IMR-90 (cell line): Measurements from ENCODE around the gene TBC1D3B. TPM values are rescaled to one million over a fixed set of nuclear protein-coding genes. Genes with fewer than 3 reads are reported as not detected.

Experiments used
- ATAC-seq: fragments of 200-7000 bp; cut with Tn5 transposase; 2 replicates; pipeline ENCODE4 v1.9.1; 2020; ENCODE audit warnings: low read depth, mild to moderate bottlenecking, moderate library complexity
- BruUV-seq: library from RNA; stranded (reverse); fragments of 400-500 nt; replicated peaks from 2 replicates; lab custom pipeline; 2021; lab: Mats Ljungman, UMichigan
- CTCF ChIA-PET: fragments of 300-600 bp; formaldehyde crosslinking; extraction: SDS; loops from one replicate; lab custom pipeline; 2021; ENCODE audit warnings: antibody characterized with exemption; lab: Yijun Ruan, JAX
- POLR2A ChIA-PET: fragments of 300-600 bp; sonication (Branson Sonifier 250); formaldehyde crosslinking; loops from one replicate; lab custom pipeline; 2022; ENCODE audit warnings: antibody characterized with exemption; ENCODE audit not compliant: unreplicated experiment; lab: Charles Lee
- DNase-seq: peaks from one replicate; pipeline ENCODE4 v3.0.0; 2013
- H2AFZ ChIP-seq: replicated peaks from 2 replicates; pipeline ENCODE3; 2013; ENCODE audit warnings: low read length, mild to moderate bottlenecking; ENCODE audit not compliant: poor library complexity
- H2AK5ac ChIP-seq: 2 replicates; pipeline ENCODE4 v1.6.1; 2013; ENCODE audit warnings: low read depth, low read length, inconsistent platforms
- H2AK9ac ChIP-seq: replicated peaks from 2 replicates; pipeline ENCODE3; 2013; ENCODE audit warnings: mild to moderate bottlenecking, low read depth, low read length, moderate library complexity; ENCODE audit not compliant: poor library complexity
- H2BK120ac ChIP-seq: 2 replicates; pipeline ENCODE4 v1.6.1; 2013; ENCODE audit warnings: low read depth, low read length, inconsistent platforms
- H2BK15ac ChIP-seq: 3 replicates; pipeline ENCODE4 v1.6.1; 2013; ENCODE audit warnings: low read depth, low read length, inconsistent platforms
- H2BK20ac ChIP-seq: 2 replicates; pipeline ENCODE4 v1.6.1; 2013; ENCODE audit warnings: low read depth, mild to moderate bottlenecking, inconsistent platforms, low read length, moderate library complexity
- H2BK5ac ChIP-seq: 2 replicates; pipeline ENCODE4 v1.6.1; 2013; ENCODE audit warnings: mild to moderate bottlenecking, low read depth, low read length, inconsistent platforms; ENCODE audit not compliant: poor library complexity, severe bottlenecking
- H3K14ac ChIP-seq: replicated peaks from 2 replicates; pipeline ENCODE4 v1.6.1; 2013; ENCODE audit warnings: low read depth, low read length, inconsistent platforms
- H3K18ac ChIP-seq: 2 replicates; pipeline ENCODE4 v1.6.1; 2013; ENCODE audit warnings: low read depth, low read length, control low read depth
- H3K23ac ChIP-seq: 2 replicates; pipeline ENCODE4 v1.6.1; 2013; ENCODE audit warnings: low read depth, low read length, inconsistent platforms
- H3K27ac ChIP-seq: 2 replicates; pipeline ENCODE4 v1.5.1; 2013; ENCODE audit warnings: mild to moderate bottlenecking, control low read depth, low read length; ENCODE audit not compliant: insufficient read depth
- H3K27me3 ChIP-seq: 2 replicates; pipeline ENCODE4 v1.6.1; 2013; ENCODE audit warnings: low read length; ENCODE audit not compliant: control insufficient read depth, insufficient read depth
- H3K36me3 ChIP-seq: 2 replicates; pipeline ENCODE4 v1.6.1; 2013; ENCODE audit warnings: low read length, mixed read lengths; ENCODE audit not compliant: control insufficient read depth, insufficient read depth
- H3K4ac ChIP-seq: 2 replicates; pipeline ENCODE4 v1.6.1; 2013; ENCODE audit warnings: low read depth, low read length, inconsistent platforms
- H3K4me1 ChIP-seq: 2 replicates; pipeline ENCODE4 v1.6.1; 2013; ENCODE audit warnings: low read length, mixed read lengths; ENCODE audit not compliant: control insufficient read depth, insufficient read depth
- H3K4me2 ChIP-seq: 2 replicates; pipeline ENCODE4 v1.6.1; 2013; ENCODE audit warnings: low read depth, mild to moderate bottlenecking, control low read depth, low read length, moderate library complexity
- H3K4me3 ChIP-seq: 2 replicates; pipeline ENCODE4 v1.5.1; 2013; ENCODE audit warnings: low read depth, mild to moderate bottlenecking, control low read depth, low read length, moderate library complexity; ENCODE audit not compliant: insufficient read depth
- H3K56ac ChIP-seq: 2 replicates; pipeline ENCODE4 v1.6.1; 2013; ENCODE audit warnings: low read length, inconsistent platforms; ENCODE audit not compliant: insufficient read depth; ENCODE audit errors: extremely low read depth
- H3K79me1 ChIP-seq, 2 experiments: 2 replicates each; pipeline ENCODE4 v1.6.1; 2013; ENCODE audit warnings: low read length in 2 of 2, inconsistent platforms in 1 of 2, low read depth in 1 of 2
- H3K9ac ChIP-seq: 2 replicates; pipeline ENCODE4 v1.6.1; 2013; ENCODE audit warnings: low read depth, low read length, control low read depth
- H3K9me1 ChIP-seq: 2 replicates; pipeline ENCODE4 v1.6.1; 2013; ENCODE audit warnings: low read length, inconsistent platforms; ENCODE audit not compliant: insufficient read depth
- H3K9me3 ChIP-seq: 2 replicates; pipeline ENCODE4 v1.6.1; 2013; ENCODE audit warnings: low read length; ENCODE audit not compliant: control insufficient read depth, insufficient read depth
- H4K20me1 ChIP-seq: 2 replicates; pipeline ENCODE4 v1.6.1; 2013; ENCODE audit warnings: low read length, inconsistent platforms; ENCODE audit not compliant: insufficient read depth
- H4K5ac ChIP-seq: 2 replicates; pipeline ENCODE4 v1.6.1; 2013; ENCODE audit warnings: mild to moderate bottlenecking, low read depth, low read length, control low read depth
- H4K8ac ChIP-seq, 2 experiments: 2 replicates each; pipeline ENCODE4 v1.6.1; 2013; ENCODE audit warnings: low read depth in 2 of 2, low read length in 2 of 2, control low read depth in 1 of 2, inconsistent platforms in 1 of 2
- H4K91ac ChIP-seq: 2 replicates; pipeline ENCODE4 v1.6.1; 2013; ENCODE audit warnings: low read depth, low read length, inconsistent platforms; ENCODE audit not compliant: insufficient read depth
- BHLHE40 ChIP-seq: fragments of 150-350 bp; IDR thresholded peaks from 2 replicates; pipeline ENCODE4 v1.6.1; 2016; ENCODE audit warnings: mild to moderate bottlenecking, low read depth, low read length
- CHD1 ChIP-seq: IDR thresholded peaks from 2 replicates; pipeline ENCODE4 v1.6.1; 2012; ENCODE audit warnings: low read depth, low read length, improper control_type of control experiment
- POLR2A ChIP-seq: IDR thresholded peaks from 2 replicates; pipeline ENCODE4 v1.6.1; 2012; ENCODE audit warnings: mild to moderate bottlenecking, low read depth, low read length
- RCOR1 ChIP-seq: IDR thresholded peaks from 2 replicates; pipeline ENCODE4 v1.6.1; 2012; ENCODE audit warnings: mild to moderate bottlenecking, low read length, improper control_type of control experiment; ENCODE audit not compliant: insufficient replicate concordance
- RFX5 ChIP-seq: IDR thresholded peaks from 2 replicates; pipeline ENCODE4 v1.8.0; 2012; ENCODE audit warnings: low read depth, mild to moderate bottlenecking, low read length, moderate library complexity
- SMC3 ChIP-seq: fragments of 150-350 bp; IDR thresholded peaks from 2 replicates; pipeline ENCODE4 v1.6.1; 2016; ENCODE audit warnings: low read depth, mild to moderate bottlenecking, antibody characterized with exemption, low read length, moderate library complexity
- WGBS, 2 experiments: methylation state at CpG; one replicate each; pipeline versions ENCODE4 v1.1.5 to v1.1.7; 2013; ENCODE audit warnings: missing lambda C conversion rate in 2 of 2; ENCODE audit not compliant: insufficient read length in 1 of 2; ENCODE audit errors: extremely low coverage in 2 of 2; 5-methylcytosine and 5-hydroxymethylcytosine counted together
- dilution Hi-C: fragments of 300-500 bp; cut with HindIII; formaldehyde crosslinking; loops from one replicate; pipeline ENCODE4 v1.14.3; 2018; ENCODE audit warnings: low sequenced_read_pairs; ENCODE audit not compliant: unreplicated experiment
- in situ Hi-C: fragments of 300-500 bp; cut with MboI; formaldehyde crosslinking; loops from 3 replicates; pipeline ENCODE4 v1.14.3; 2019; ENCODE audit warnings: low sequenced_read_pairs, inconsistent platforms, mixed read lengths
- intact Hi-C: fragments of 100-400 bp; cut with micrococcal nuclease; formaldehyde crosslinking; loops from 2 replicates; pipeline ENCODE4 v1.10.0; 2022
- polyA plus RNA-seq, 3 experiments: library from polyadenylated mRNA; depleted of rRNA; stranded (reverse); fragments of >200 nt; gene quantifications; 2 replicates each; pipeline ENCODE4 v1.2.3, GENCODE V29; 2012; ENCODE audit warnings: low replicate concordance in 1 of 3
- total RNA-seq: library from RNA; depleted of rRNA; stranded (reverse); fragments of >200 nt; gene quantifications from 2 replicates; pipeline ENCODE4 v1.2.3, GENCODE V29; 2012

TBC1D3B gene
- total and polyA plus RNA-seq, 2 of the 4 experiments (the other 2 are of a cell fraction): 0.94 TPM; not detected in 1

DNA sequence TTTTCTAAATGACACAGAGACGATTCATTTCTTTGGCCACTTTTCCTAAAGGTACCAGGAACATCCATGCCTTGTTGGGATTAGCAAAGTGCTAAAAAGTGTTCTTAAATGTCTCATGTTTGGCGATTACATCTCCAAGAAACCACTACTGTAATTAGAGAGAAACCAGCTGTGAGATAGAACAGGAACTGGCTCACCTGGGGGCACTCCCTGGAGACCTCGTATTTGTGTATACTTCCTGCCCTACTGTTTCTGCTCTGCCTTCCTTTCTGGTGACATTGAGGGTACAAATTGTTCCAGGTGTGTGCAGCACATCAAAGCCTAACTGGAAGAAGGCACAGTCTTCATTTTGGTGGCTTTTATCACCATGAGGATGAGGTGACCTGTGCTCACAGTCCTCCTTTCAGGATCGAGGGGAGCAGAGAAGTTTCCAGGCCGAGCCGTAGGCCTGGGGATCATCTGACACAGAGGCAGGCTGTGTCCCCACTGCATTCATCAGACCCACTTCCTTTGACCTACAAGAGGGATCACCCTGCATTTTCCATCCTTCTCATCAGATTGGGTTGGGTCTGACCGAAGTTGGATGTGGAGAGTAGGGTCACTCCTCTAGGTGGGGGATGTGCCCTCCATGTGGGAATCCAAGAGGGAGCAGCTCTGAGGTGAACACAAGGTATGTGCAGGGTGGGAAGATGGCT, 49.1 kb downstream of the TBC1D3B start:
- Histone ChIP-seq H2BK120ac (no peak overlapping the region), H4K8ac (no peak overlapping the region), H3K18ac (no peak overlapping the region), H3K9ac (no peak overlapping the region), H3K23ac (no peak overlapping the region), H2AFZ (no peak overlapping the region), H3K14ac (no peak overlapping the region), H2BK5ac (no peak overlapping the region), H3K9me3 (peaks cover 4% of the 10 kb centered on the region; the same call in 1 of the 2 replicates), H3K27ac (no peak overlapping the region), H2BK20ac (no peak overlapping the region), H3K36me3 (no peaks in the 10 kb centered on the region), H4K91ac (no peak overlapping the region), H4K5ac (no peak overlapping the region), H3K27me3 (no peaks in the 10 kb centered on the region), H3K9me1 (no peaks in the 10 kb centered on the region), H4K20me1 (no peaks in the 10 kb centered on the region), H3K4me3 (no peak overlapping the region), H2AK9ac (no peak overlapping the region), H3K79me1 (no peaks in the 10 kb centered on the region), H3K4ac (no peak overlapping the region), H2BK15ac (no peak overlapping the region), H3K4me2 (no peak overlapping the region), H3K4me1 (no peaks in the 10 kb centered on the region), H2AK5ac (no peak overlapping the region), H3K56ac (no peak overlapping the region)
- in situ Hi-C loops: no loop called here
- intact Hi-C loops: no loop called here
- 40% methylated on average over 1 of the region's 7 CpGs; no CpG with 5 or more reads in 1 of the 2 experiments for WGBS, 2 experiments
- ChIA-PET POLR2A (no interaction called here), CTCF (no interaction called here)
- DNase-seq: no peak
- dilution Hi-C loops: no loop called here
- no TSS peak for BruUV-seq
- TF ChIP-seq POLR2A (no peak), RFX5 (no peak), BHLHE40 (no peak), SMC3 (no peak), CHD1 (no peak), RCOR1 (no peak)
- ATAC-seq: no peak
